HEK293 (cell line): ENCODE results near the gene TBL1XR1.

Experiments used
- CTCF ChIA-PET: fragments of 350-600 bp; formaldehyde crosslinking; extraction: SDS; loops from one replicate; lab custom pipeline; 2021; ENCODE audit warnings: antibody characterized with exemption; lab: Yijun Ruan, JAX
- POLR2A ChIA-PET: fragments of 300-600 bp; formaldehyde crosslinking; extraction: SDS; loops from one replicate; lab custom pipeline; 2020; ENCODE audit warnings: antibody characterized with exemption, inconsistent platforms; lab: Yijun Ruan, JAX
- H3K27ac ChIP-seq: fragments of 200-500 bp; sonication (Bioruptor generic); 2 replicates; pipeline ENCODE4 v1.5.1; 2014; ENCODE audit warnings: low read depth, low read length, control low read depth, inconsistent platforms; ENCODE audit errors: extremely low read depth
- H3K36me3 ChIP-seq, 2 experiments: fragments of 200-500 bp in 1 of 2; sonication (Bioruptor generic) in 1 of 2; 1 replicate in 1 of 2; 2 replicates in 1 of 2; pipeline ENCODE4 v1.5.1; 2014 to 2017; ENCODE audit warnings: inconsistent platforms in 2 of 2, low read length in 2 of 2; ENCODE audit not compliant: control insufficient read depth in 2 of 2, insufficient read depth in 1 of 2
- H3K4me1 ChIP-seq: fragments of 200-500 bp; sonication (Bioruptor generic); 2 replicates; pipeline ENCODE4 v1.5.1; 2014; ENCODE audit warnings: mild to moderate bottlenecking, low read length, inconsistent platforms; ENCODE audit not compliant: control insufficient read depth, insufficient read depth
- H3K4me3 ChIP-seq: 2 replicates; pipeline ENCODE4 v1.5.1; 2011; ENCODE audit warnings: low read depth, mild to moderate bottlenecking, control low read depth, low read length, moderate library complexity
- H3K9me3 ChIP-seq: fragments of 200-500 bp; sonication (Bioruptor generic); 2 replicates; pipeline ENCODE4 v1.5.1; 2014; ENCODE audit warnings: low read depth, low read length, inconsistent platforms; ENCODE audit not compliant: control insufficient read depth, insufficient read depth
- FEZF1 ChIP-seq: fragments of 450-650 bp; formaldehyde crosslinking; IDR thresholded peaks from 2 replicates; pipeline ENCODE4 v1.5.1; 2016; ENCODE audit warnings: missing biosample characterization, missing genetic modification characterization
- KLF7 ChIP-seq: fragments of 450-650 bp; formaldehyde crosslinking; IDR thresholded peaks from 2 replicates; pipeline ENCODE4 v1.5.1; 2016; ENCODE audit warnings: missing biosample characterization, missing genetic modification characterization, borderline replicate concordance
- MYNN ChIP-seq: fragments of 450-650 bp; formaldehyde crosslinking; IDR thresholded peaks from 2 replicates; pipeline ENCODE4 v1.5.1; 2016; ENCODE audit warnings: missing biosample characterization, missing genetic modification characterization, borderline replicate concordance
- RBAK ChIP-seq: fragments of 450-650 bp; formaldehyde crosslinking; IDR thresholded peaks from 2 replicates; pipeline ENCODE4 v1.5.1; 2016; ENCODE audit warnings: missing biosample characterization, missing genetic modification characterization
- ZFHX2 ChIP-seq: fragments of 450-650 bp; formaldehyde crosslinking; conservative IDR thresholded peaks from 2 replicates; pipeline ENCODE4 v1.5.1; 2016; ENCODE audit warnings: missing biosample characterization, missing genetic modification characterization
- ZFP41 ChIP-seq: fragments of 450-650 bp; formaldehyde crosslinking; IDR thresholded peaks from 2 replicates; pipeline ENCODE4 v1.5.1; 2016; ENCODE audit warnings: missing biosample characterization, missing genetic modification characterization, borderline replicate concordance
- ZFP69B ChIP-seq: fragments of 450-650 bp; formaldehyde crosslinking; IDR thresholded peaks from 2 replicates; pipeline ENCODE4 v1.5.1; 2016; ENCODE audit warnings: missing biosample characterization, missing genetic modification characterization
- ZNF121 ChIP-seq: fragments of 450-650 bp; formaldehyde crosslinking; IDR thresholded peaks from 2 replicates; pipeline ENCODE4 v1.5.1; 2016; ENCODE audit warnings: missing biosample characterization, missing genetic modification characterization
- ZNF155 ChIP-seq: fragments of 450-650 bp; formaldehyde crosslinking; IDR thresholded peaks from 2 replicates; pipeline ENCODE4 v1.5.1; 2016; ENCODE audit warnings: missing biosample characterization, missing genetic modification characterization
- ZNF2 ChIP-seq: fragments of 450-650 bp; formaldehyde crosslinking; IDR thresholded peaks from 2 replicates; pipeline ENCODE4 v1.5.1; 2016; ENCODE audit warnings: missing biosample characterization, missing genetic modification characterization
- ZNF214 ChIP-seq: fragments of 450-650 bp; formaldehyde crosslinking; IDR thresholded peaks from 2 replicates; pipeline ENCODE4 v1.5.1; 2017; ENCODE audit warnings: missing biosample characterization, mild to moderate bottlenecking, missing genetic modification characterization, borderline replicate concordance
- ZNF23 ChIP-seq: fragments of 450-650 bp; formaldehyde crosslinking; IDR thresholded peaks from 2 replicates; pipeline ENCODE4 v1.5.1; 2016; ENCODE audit warnings: missing biosample characterization, missing genetic modification characterization, borderline replicate concordance
- ZNF239 ChIP-seq: fragments of 450-650 bp; formaldehyde crosslinking; IDR thresholded peaks from 2 replicates; pipeline ENCODE4 v1.5.1; 2016; ENCODE audit warnings: missing biosample characterization, missing genetic modification characterization
- ZNF280C ChIP-seq: fragments of 450-650 bp; formaldehyde crosslinking; IDR thresholded peaks from 2 replicates; pipeline ENCODE4 v1.5.1; 2016; ENCODE audit warnings: missing biosample characterization, missing genetic modification characterization
- ZNF37A ChIP-seq: fragments of 450-650 bp; IDR thresholded peaks from 2 replicates; pipeline ENCODE4 v1.5.1; 2018; ENCODE audit warnings: missing biosample characterization, missing genetic modification characterization
- ZNF398 ChIP-seq: fragments of 450-650 bp; formaldehyde crosslinking; IDR thresholded peaks from 2 replicates; pipeline ENCODE4 v1.5.1; 2017; ENCODE audit warnings: missing biosample characterization, missing genetic modification characterization
- ZNF404 ChIP-seq: fragments of 450-650 bp; formaldehyde crosslinking; IDR thresholded peaks from 2 replicates; pipeline ENCODE4 v1.5.1; 2017; ENCODE audit warnings: missing biosample characterization, missing genetic modification characterization
- ZNF449 ChIP-seq: fragments of 450-650 bp; formaldehyde crosslinking; IDR thresholded peaks from 2 replicates; pipeline ENCODE4 v1.5.1; 2017; ENCODE audit warnings: missing biosample characterization, mild to moderate bottlenecking, missing genetic modification characterization, moderate library complexity
- ZNF501 ChIP-seq: fragments of 450-650 bp; formaldehyde crosslinking; IDR thresholded peaks from 2 replicates; pipeline ENCODE4 v1.5.1; 2016; ENCODE audit warnings: missing biosample characterization, missing genetic modification characterization
- ZNF544 ChIP-seq: fragments of 450-650 bp; formaldehyde crosslinking; IDR thresholded peaks from 2 replicates; pipeline ENCODE4 v1.5.0; 2017; ENCODE audit warnings: missing biosample characterization, missing genetic modification characterization
- ZNF747 ChIP-seq: fragments of 450-650 bp; formaldehyde crosslinking; IDR thresholded peaks from 2 replicates; pipeline ENCODE4 v1.5.1; 2016; ENCODE audit warnings: missing biosample characterization, missing genetic modification characterization
- ZNF768 ChIP-seq: fragments of 450-650 bp; formaldehyde crosslinking; IDR thresholded peaks from 2 replicates; pipeline ENCODE4 v1.5.1; 2018; ENCODE audit warnings: missing biosample characterization, mild to moderate bottlenecking, missing genetic modification characterization
- ZNF776 ChIP-seq: fragments of 450-650 bp; formaldehyde crosslinking; IDR thresholded peaks from 2 replicates; pipeline ENCODE4 v1.5.0; 2017; ENCODE audit warnings: missing biosample characterization, missing genetic modification characterization, borderline replicate concordance
- ZNF843 ChIP-seq: fragments of 450-650 bp; formaldehyde crosslinking; IDR thresholded peaks from 2 replicates; pipeline ENCODE4 v1.5.1; 2016; ENCODE audit warnings: missing biosample characterization, missing genetic modification characterization
- ZSCAN4 ChIP-seq: fragments of 450-650 bp; formaldehyde crosslinking; IDR thresholded peaks from 2 replicates; pipeline ENCODE4 v1.5.1; 2017; ENCODE audit warnings: missing biosample characterization, missing genetic modification characterization
- TF ChIP-seq, protein P1 (sequence below): fragments of 450-650 bp; formaldehyde crosslinking; IDR thresholded peaks from 2 replicates; pipeline ENCODE4 v1.5.1; 2016; ENCODE audit warnings: missing biosample characterization, missing genetic modification characterization

The TBL1XR1 gene

GRCh38 chr3:177060492-177060891, 136.8 kb downstream of the TBL1XR1 start:
- no peak for TF ChIP-seq ZNF155 (tag by site-specific recombination)
- no peak for TF ChIP-seq ZNF843 (tag by site-specific recombination)
- TF ChIP-seq ZNF449 (tag by site-specific recombination), result no peak
- no peak for TF ChIP-seq ZNF404
- TF ChIP-seq ZNF544, result no peak
- TF ChIP-seq ZNF23 (tag by site-specific recombination), result no peak
- no peak for TF ChIP-seq ZNF37A (tag by site-specific recombination)
- no peak for TF ChIP-seq ZFP69B
- no peak for TF ChIP-seq ZNF501
- TF ChIP-seq FEZF1 (tag by site-specific recombination), result no peak
- no peak for TF ChIP-seq ZNF776 (tag by site-specific recombination)
- TF ChIP-seq ZNF768 (tag by site-specific recombination), result no peak
- TF ChIP-seq ZNF239 (tag by site-specific recombination), result no peak
- no peak for TF ChIP-seq ZFHX2 (tag by site-specific recombination)
- no peak for TF ChIP-seq ZNF280C (tag by site-specific recombination)
- TF ChIP-seq ZNF2 (tag by site-specific recombination), result no peak
- TF ChIP-seq, protein P1, sequence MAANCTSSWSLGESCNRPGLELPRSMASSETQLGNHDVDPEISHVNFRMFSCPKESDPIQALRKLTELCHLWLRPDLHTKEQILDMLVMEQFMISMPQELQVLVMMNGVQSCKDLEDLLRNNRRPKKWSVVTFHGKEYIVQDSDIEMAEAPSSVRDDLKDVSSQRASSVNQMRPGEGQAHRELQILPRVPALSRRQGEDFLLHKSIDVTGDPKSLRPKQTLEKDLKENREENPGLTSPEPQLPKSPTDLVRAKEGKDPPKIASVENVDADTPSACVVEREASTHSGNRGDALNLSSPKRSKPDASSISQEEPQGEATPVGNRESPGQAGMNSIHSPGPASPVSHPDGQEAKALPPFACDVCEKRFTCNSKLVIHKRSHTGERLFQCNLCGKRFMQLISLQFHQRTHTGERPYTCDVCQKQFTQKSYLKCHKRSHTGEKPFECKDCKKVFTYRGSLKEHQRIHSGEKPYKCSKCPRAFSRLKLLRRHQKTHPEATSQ (tag by site-specific recombination), result no peak
- TF ChIP-seq ZNF398 (tag by site-specific recombination), result no peak
- Histone ChIP-seq H3K36me3 (no peaks in the 10 kb centered on the region), H3K4me3 (no peak overlapping the region), H3K9me3 (no peaks in the 10 kb centered on the region), H3K27ac (no peak overlapping the region), H3K4me1 (0 out of 2 replicates have a peak, but pooled peaks cover 2% of the 10 kb centered on the region)
- POLR2A ChIA-PET, result no interaction called here
- CTCF ChIA-PET, result no interaction called here

DNA sequence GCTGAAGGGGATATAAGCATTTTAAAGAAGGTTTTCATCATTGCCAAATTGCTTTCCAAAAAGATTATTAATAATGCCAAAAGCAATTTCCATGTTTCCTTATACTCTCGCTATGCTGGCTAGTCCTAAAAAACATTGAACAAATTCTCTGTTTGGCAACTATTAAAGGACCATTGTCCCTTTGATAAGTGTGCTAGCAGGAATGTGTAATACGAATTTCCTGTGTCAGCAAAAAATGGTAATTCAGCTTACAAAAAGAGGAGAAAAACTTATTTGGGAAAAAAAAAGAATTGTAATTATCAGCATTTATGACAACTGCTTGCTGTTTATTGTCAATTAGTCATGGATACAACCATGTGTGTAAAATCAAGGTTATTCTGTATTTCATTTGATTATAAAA, 138.6 kb downstream of the TBL1XR1 start:
- ChIA-PET POLR2A (no interaction called here), CTCF (interaction anchor here (0.6 kb wide), 1 partner anchor 136 kb away, joined by 5 read pairs; no protein-coding TSS in a partner anchor)
- no peaks in the 10 kb centered on the region for H3K9me3 ChIP-seq
- H3K4me3 ChIP-seq, result no peak overlapping the region
- no peak overlapping the region for H3K27ac ChIP-seq
- H3K36me3 ChIP-seq, result peaks cover 0 to 2% of the 10 kb centered on the region in 2 experiments; a peak in 1 of 3 replicates
- H3K4me1 ChIP-seq, result no peaks in the 10 kb centered on the region
- no peak for TF ChIP-seq ZFP41 (tag by site-specific recombination)
- no peak for TF ChIP-seq FEZF1 (tag by site-specific recombination)
- no peak for TF ChIP-seq ZNF214 (tag by site-specific recombination)
- no peak for TF ChIP-seq ZNF398 (tag by site-specific recombination)
- TF ChIP-seq ZSCAN4 (tag by site-specific recombination), result no peak
- TF ChIP-seq ZNF121 (tag by site-specific recombination), result no peak
- no peak for TF ChIP-seq MYNN (tag by site-specific recombination)
- no peak for TF ChIP-seq ZNF747 (tag by site-specific recombination)
- TF ChIP-seq RBAK (tag by site-specific recombination), result no peak
- no peak for TF ChIP-seq KLF7 (tag by site-specific recombination)
